HCT116 (cell line): ENCODE measurements around the gene PRDX2. TPM values are rescaled to one million over a fixed set of nuclear protein-coding genes. Genes with fewer than 3 reads are reported as not detected.

Source experiments
- ATAC-seq: fragments of 200-7000 bp; cut with Tn5 transposase; 2 replicates; pipeline ENCODE4 v1.9.1; 2020; ENCODE audit warnings: mild to moderate bottlenecking, moderate library complexity
- BruUV-seq: library from RNA; stranded (reverse); fragments of 400-500 nt; replicated peaks from 2 replicates; lab custom pipeline; 2021; lab: Mats Ljungman, UMichigan
- CTCF ChIA-PET: fragments of 300-600 bp; sonication (Branson Sonifier 250); formaldehyde crosslinking; loops from one replicate; lab custom pipeline; 2021; ENCODE audit warnings: antibody characterized with exemption; lab: Charles Lee
- POLR2A ChIA-PET: fragments of 300-600, 350-600 bp; sonication (Branson Sonifier 250); formaldehyde crosslinking; loops from one replicate; lab custom pipeline; 2021; ENCODE audit warnings: antibody characterized with exemption; lab: Charles Lee
- RAD21 ChIA-PET, 2 experiments: fragments of 300-600 bp; sonication (Branson Sonifier 250); formaldehyde crosslinking; loops; one replicate each; lab custom pipeline; 2023; ENCODE audit warnings: low total read pairs in 2 of 2; ENCODE audit not compliant: uncharacterized antibody in 2 of 2, unreplicated experiment in 2 of 2, low non-redundant PET in 1 of 2; lab: Charles Lee
- DNase-seq: peaks from one replicate; pipeline ENCODE4 v3.0.0-alpha.2; 2010; ENCODE audit warnings: low read depth, low spot score
- H2AFZ ChIP-seq: fragments of 200-600 bp; shearing (Covaris generic), sonication (generic); 2 replicates; pipeline ENCODE4 v1.6.1; 2017; ENCODE audit warnings: low read depth, mixed run types, mixed read lengths, antibody characterized with exemption, low read length; ENCODE audit not compliant: poor library complexity, severe bottlenecking
- H3K27ac ChIP-seq: 2 replicates; pipeline ENCODE4 v1.5.1; 2012; ENCODE audit warnings: low read depth, low read length
- H3K27me3 ChIP-seq: fragments of 200-600 bp; sonication (generic); 2 replicates; pipeline ENCODE4 v1.6.1; 2016; ENCODE audit warnings: mixed run types, low read length, mixed read lengths; ENCODE audit not compliant: insufficient read depth
- H3K36me3 ChIP-seq, 2 experiments: fragments of 200-500 bp in 1 of 2; fragments of 200-600 bp in 1 of 2; sonication (Bioruptor generic) in 1 of 2; sonication (generic) in 1 of 2; 2 replicates each; pipeline versions ENCODE4 v1.5.1 to v1.6.1; 2014 to 2016; ENCODE audit warnings: low read length in 2 of 2, inconsistent platforms in 1 of 2, mixed read lengths in 1 of 2, mixed run types in 1 of 2; ENCODE audit not compliant: insufficient read depth in 2 of 2, control insufficient read depth in 1 of 2
- H3K4me1 ChIP-seq, 2 experiments: fragments of 200-600 bp in 1 of 2; sonication (generic) in 1 of 2; 2 replicates each; pipeline versions ENCODE4 v1.5.1 to v1.6.1; 2012 to 2017; ENCODE audit warnings: low read length in 2 of 2, inconsistent platforms in 1 of 2, mild to moderate bottlenecking in 1 of 2, mixed read lengths in 1 of 2, mixed run types in 1 of 2, moderate library complexity in 1 of 2; ENCODE audit not compliant: insufficient read depth in 2 of 2, control insufficient read depth in 1 of 2
- H3K4me2 ChIP-seq: fragments of 200-600 bp; sonication (generic); 2 replicates; pipeline ENCODE4 v1.6.1; 2017; ENCODE audit warnings: mixed run types, low read length, mixed read lengths
- H3K4me3 ChIP-seq, 2 experiments: fragments of 200-600 bp in 1 of 2; sonication (generic) in 1 of 2; replicated peaks in 1 of 2; 2 replicates each; pipeline ENCODE4 v1.5.1; 2011 to 2016; ENCODE audit warnings: low read length in 2 of 2, control low read depth in 1 of 2, low read depth in 1 of 2, mild to moderate bottlenecking in 1 of 2, mixed read lengths in 1 of 2, mixed run types in 1 of 2
- H3K79me2 ChIP-seq: fragments of 200-600 bp; sonication (generic); 2 replicates; pipeline ENCODE4 v1.6.1; 2017; ENCODE audit warnings: mild to moderate bottlenecking, mixed run types, low read length, moderate library complexity, mixed read lengths; ENCODE audit not compliant: insufficient read depth
- H3K9ac ChIP-seq: fragments of 200-600 bp; sonication (generic); 2 replicates; pipeline ENCODE4 v1.6.1; 2016; ENCODE audit warnings: low read length, mixed read lengths
- H3K9me2 ChIP-seq: fragments of 200-600 bp; sonication (generic), shearing (Covaris generic); 2 replicates; pipeline ENCODE4 v1.6.1; 2017; ENCODE audit warnings: mixed run types, mild to moderate bottlenecking, moderate library complexity; ENCODE audit not compliant: insufficient read depth
- H3K9me3 ChIP-seq, 2 experiments: fragments of 200-500 bp in 1 of 2; fragments of 200-600 bp in 1 of 2; sonication (Bioruptor generic) in 1 of 2; sonication (generic) in 1 of 2; 2 replicates each; pipeline ENCODE4 v1.6.1; 2014 to 2017; ENCODE audit warnings: low read length in 2 of 2, mixed read lengths in 2 of 2, inconsistent platforms in 1 of 2, low read depth in 1 of 2, mild to moderate bottlenecking in 1 of 2, mixed run types in 1 of 2, moderate library complexity in 1 of 2; ENCODE audit not compliant: control insufficient read depth in 1 of 2, insufficient read depth in 1 of 2
- H4K20me1 ChIP-seq: fragments of 200-600 bp; sonication (generic), shearing (Covaris generic); 2 replicates; pipeline ENCODE4 v1.6.1; 2017; ENCODE audit warnings: mixed run types, mild to moderate bottlenecking, moderate library complexity; ENCODE audit not compliant: insufficient read depth
- CBX3 ChIP-seq: IDR thresholded peaks from 2 replicates; pipeline ENCODE4 v1.6.1; 2012; ENCODE audit warnings: low read depth
- CEBPB ChIP-seq: IDR thresholded peaks from 2 replicates; pipeline ENCODE4 v1.6.1; 2012; ENCODE audit warnings: low read depth
- EGR1 ChIP-seq: IDR thresholded peaks from 2 replicates; pipeline ENCODE4 v1.6.1; 2012; ENCODE audit warnings: low read depth
- EZH2 ChIP-seq: fragments of 200-600 bp; sonication (generic); IDR thresholded peaks from 2 replicates; pipeline ENCODE4 v1.6.1; 2017; ENCODE audit warnings: antibody characterized with exemption, mixed run types
- EZH2phosphoT487 ChIP-seq: fragments of 200-600 bp; IDR thresholded peaks from 2 replicates; pipeline ENCODE4 v1.6.1; 2018; ENCODE audit warnings: antibody characterized with exemption, borderline replicate concordance
- FOSL1 ChIP-seq: IDR thresholded peaks from 2 replicates; pipeline ENCODE4 v1.6.1; 2012; ENCODE audit warnings: low read depth
- JUND ChIP-seq: IDR thresholded peaks from 2 replicates; pipeline ENCODE4 v1.6.1; 2012
- MAX ChIP-seq: IDR thresholded peaks from 2 replicates; pipeline ENCODE4 v1.6.1; 2012
- POLR2AphosphoS5 ChIP-seq: IDR thresholded peaks from 2 replicates; pipeline ENCODE4 v1.6.1; 2011; ENCODE audit warnings: mild to moderate bottlenecking, low read depth, low read length, moderate library complexity
- RAD21 ChIP-seq: IDR thresholded peaks from 2 replicates; pipeline ENCODE4 v1.6.1; 2012; ENCODE audit warnings: low read depth, mild to moderate bottlenecking
- REST ChIP-seq: IDR thresholded peaks from 2 replicates; pipeline ENCODE4 v1.6.1; 2012; ENCODE audit warnings: low read depth
- SIN3A ChIP-seq: IDR thresholded peaks from 2 replicates; pipeline ENCODE4 v1.6.1; 2012; ENCODE audit warnings: low read depth
- SP1 ChIP-seq: IDR thresholded peaks from 2 replicates; pipeline ENCODE4 v1.6.1; 2012; ENCODE audit warnings: low read depth
- SRF ChIP-seq: IDR thresholded peaks from 2 replicates; pipeline ENCODE4 v1.6.1; 2012; ENCODE audit warnings: low read depth
- TCF7L2 ChIP-seq: IDR thresholded peaks from 2 replicates; pipeline ENCODE4 v1.7.0; 2011; ENCODE audit warnings: borderline replicate concordance, inconsistent platforms; ENCODE audit not compliant: insufficient read depth, insufficient read length; ENCODE audit errors: extremely low read depth
- YY1 ChIP-seq: IDR thresholded peaks from 2 replicates; pipeline ENCODE4 v1.6.1; 2011; ENCODE audit warnings: low read length, low read depth, moderate library complexity, mild to moderate bottlenecking; ENCODE audit not compliant: insufficient replicate concordance; ENCODE audit errors: extremely low read depth
- ZBTB33 ChIP-seq: IDR thresholded peaks from 2 replicates; pipeline ENCODE4 v1.6.1; 2011; ENCODE audit warnings: mild to moderate bottlenecking, low read length, moderate library complexity; ENCODE audit not compliant: insufficient replicate concordance; ENCODE audit errors: extremely low read depth
- ZFX ChIP-seq: fragments of 450-650 bp; IDR thresholded peaks from 2 replicates; pipeline ENCODE4 v1.6.1; 2017
- ZNF274 ChIP-seq: fragments of 200-500 bp; sonication (Bioruptor generic); IDR thresholded peaks from 2 replicates; pipeline ENCODE4 v1.6.1; 2014; ENCODE audit warnings: mild to moderate bottlenecking, low read depth, low read length, inconsistent platforms
- intact Hi-C: fragments of 100-400 bp; cut with micrococcal nuclease; formaldehyde crosslinking; loops from 2 replicates; pipeline ENCODE4 v1.10.0; 2022
- total RNA-seq: library from RNA; stranded (reverse); gene quantifications from one replicate; pipeline ENCODE4 v1.2.1, GENCODE V29; 2021; ENCODE audit not compliant: unreplicated experiment

Gene PRDX2
- total RNA-seq, 1 experiment from 2014 or later, result 387 TPM

GRCh38 chr19:12752056-12752781 is 49.4 kb downstream of the PRDX2 start:
- no peak overlapping the region for H3K4me3 ChIP-seq
- intact Hi-C loops, result no loop called here
- H3K27me3 ChIP-seq, result no peaks in the 10 kb centered on the region
- no peak overlapping the region for H3K27ac ChIP-seq
- no peak for DNase-seq
- H3K79me2 ChIP-seq, result no peaks in the 10 kb centered on the region
- POLR2A ChIA-PET, result no interaction called here
- TF ChIP-seq SRF, result no peak
- no peak for TF ChIP-seq REST
- TF ChIP-seq POLR2AphosphoS5, result no peak
- TF ChIP-seq CBX3, result no peak
- no peak for TF ChIP-seq SP1
- no peak for TF ChIP-seq ZNF274
- no peak for TF ChIP-seq TCF7L2
- TF ChIP-seq FOSL1, result no peak
- TF ChIP-seq EZH2, result no peak
- no peak for TF ChIP-seq EGR1
- no peak for TF ChIP-seq RAD21
- no peak for TF ChIP-seq CEBPB
- TF ChIP-seq SIN3A, result no peak
- TF ChIP-seq ZBTB33, result no peak
- TF ChIP-seq MAX, result no peak
- no peak for TF ChIP-seq YY1
- TF ChIP-seq ZFX, result no peak
- TF ChIP-seq EZH2phosphoT487, result no peak
- no peak for TF ChIP-seq JUND
- H3K4me1 ChIP-seq, result peaks cover 0 to 2% of the 10 kb centered on the region in 2 experiments; a peak in 2 of 4 replicates
- no peak overlapping the region for H3K9ac ChIP-seq
- no peak overlapping the region for H2AFZ ChIP-seq
- H3K9me3 ChIP-seq, result no peaks in the 10 kb centered on the region
- RAD21 ChIA-PET, result no interaction called here
- ATAC-seq, result no peak
- no peaks in the 10 kb centered on the region for H3K9me2 ChIP-seq
- no peak overlapping the region for H3K4me2 ChIP-seq
- no peaks in the 10 kb centered on the region for H4K20me1 ChIP-seq
- H3K36me3 ChIP-seq, result peaks cover 0 to 6% of the 10 kb centered on the region in 2 experiments; a peak in 3 of 4 replicates
- CTCF ChIA-PET, result interaction anchor here (1.5 to 1.7 kb wide), 2 partner anchors 8 to 14 kb away, joined by 4 to 8 read pairs; no protein-coding TSS in a partner anchor
- BruUV-seq, result no TSS peak
